ENCODE data around the gene PHC2.

- TF ChIP-seq CTCF (conservative IDR thresholded peaks at IDR 0.05; ENCODE audit: low read length) (no peak), EZH2phosphoT487 (IDR thresholded peaks at IDR 0.05; ENCODE audit: borderline replicate concordance, low read depth, low read length) (no peak)
These were observed 83.8 kb downstream of the PHC2 start for GRCh38 chr1:33346927-33347649.

Data from OCI-LY7 (cell line).